Osteoblast (primary cell): Measurements from ENCODE around the gene SPATS2L. TPM values are rescaled to one million over a fixed set of nuclear protein-coding genes. Genes with fewer than 3 reads are reported as not detected.

Source experiments
- DNase-seq: peaks from one replicate; pipeline ENCODE4 v3.0.0; 2011; ENCODE audit warnings: low spot score, mixed read lengths; ENCODE audit not compliant: insufficient read length; ENCODE audit errors: missing footprints
- H2AFZ ChIP-seq: 2 replicates; pipeline ENCODE4 v1.6.0; 2011; ENCODE audit warnings: mild to moderate bottlenecking, low read length
- H3K27ac ChIP-seq: 2 replicates; pipeline ENCODE4 v1.5.1; 2011; ENCODE audit warnings: mild to moderate bottlenecking, low read depth, low read length, moderate library complexity
- H3K27me3 ChIP-seq: 2 replicates; pipeline ENCODE4 v1.6.0; 2012; ENCODE audit warnings: mild to moderate bottlenecking, control low read depth, inconsistent platforms, low read length, moderate library complexity; ENCODE audit not compliant: insufficient read depth
- H3K36me3 ChIP-seq: 2 replicates; pipeline ENCODE4 v1.5.1; 2011; ENCODE audit warnings: mild to moderate bottlenecking, low read length, control low read depth, moderate library complexity; ENCODE audit not compliant: insufficient read depth
- H3K4me1 ChIP-seq: 2 replicates; pipeline ENCODE4 v1.5.1; 2011; ENCODE audit warnings: mild to moderate bottlenecking, low read length, control low read depth, moderate library complexity; ENCODE audit not compliant: insufficient read depth
- H3K4me2 ChIP-seq: 2 replicates; pipeline ENCODE4 v1.6.0; 2011; ENCODE audit warnings: mild to moderate bottlenecking, low read length; ENCODE audit not compliant: insufficient read depth
- H3K4me3 ChIP-seq: fragments of 200-600 bp; sonication (generic); 3 replicates; pipeline ENCODE4 v1.5.1; 2012; ENCODE audit warnings: mild to moderate bottlenecking, low read length, inconsistent platforms; ENCODE audit not compliant: insufficient read depth
- H3K79me2 ChIP-seq: 2 replicates; pipeline ENCODE4 v1.6.0; 2012; ENCODE audit warnings: mild to moderate bottlenecking, low read length, control low read depth, inconsistent platforms; ENCODE audit not compliant: insufficient read depth
- H3K9me3 ChIP-seq: 2 replicates; pipeline ENCODE4 v1.5.1; 2011; ENCODE audit warnings: low read depth, low read length, control low read depth
- H4K20me1 ChIP-seq: 2 replicates; pipeline ENCODE4 v1.6.0; 2012; ENCODE audit warnings: mild to moderate bottlenecking, low read length, control low read depth; ENCODE audit not compliant: insufficient read depth
- CTCF ChIP-seq: IDR thresholded peaks from 2 replicates; pipeline ENCODE4 v1.5.1; 2011; ENCODE audit warnings: mild to moderate bottlenecking, low read depth, low read length, moderate library complexity; ENCODE audit errors: extremely low read depth
- total RNA-seq: library from RNA; depleted of rRNA; stranded (reverse); fragments of >200 nt; gene quantifications from 2 replicates; pipeline ENCODE4 v1.2.3, GENCODE V29; 2012

Gene SPATS2L
- total RNA-seq, 1 donor = 74.6 TPM

- Histone ChIP-seq H3K27me3 (no peaks in the 10 kb centered on the region), H2AFZ (no peak overlapping the region), H3K36me3 (no peaks in the 10 kb centered on the region), H3K4me3 (no peak overlapping the region), H4K20me1 (no peaks in the 10 kb centered on the region), H3K79me2 (no peaks in the 10 kb centered on the region), H3K4me1 (no peaks in the 10 kb centered on the region), H3K4me2 (no peak overlapping the region), H3K9me3 (no peaks in the 10 kb centered on the region), H3K27ac (no peak overlapping the region)
- no peak for DNase-seq
- TF ChIP-seq CTCF = no peak
Measured at GRCh38 chr2:200272320-200272719, 34.2 kb upstream of the SPATS2L start.

- H4K20me1 ChIP-seq = no peaks in the 10 kb centered on the region
- no peak for TF ChIP-seq CTCF
- no peaks in the 10 kb centered on the region for H3K36me3 ChIP-seq
- H3K4me1 ChIP-seq = peaks cover 3% of the 10 kb centered on the region
- peak overlapping the region; percentile 8 for H2AFZ ChIP-seq
- H3K9me3 ChIP-seq = no peaks in the 10 kb centered on the region
- H3K27ac ChIP-seq = no peak overlapping the region
- no peak overlapping the region for H3K4me2 ChIP-seq
- no peaks in the 10 kb centered on the region for H3K79me2 ChIP-seq
- no peak overlapping the region for H3K4me3 ChIP-seq
- no peaks in the 10 kb centered on the region for H3K27me3 ChIP-seq
- DNase-seq = no peak
Measured at GRCh38 chr2:200274116-200275075, 32.1 kb upstream of the SPATS2L start.

GRCh38 chr2:200275295-200276013 is 31.0 kb upstream of the SPATS2L start:
- Histone ChIP-seq H4K20me1 (no peaks in the 10 kb centered on the region), H3K4me3 (no peak overlapping the region), H3K79me2 (no peaks in the 10 kb centered on the region), H3K4me1 (peaks cover 10% of the 10 kb centered on the region), H3K36me3 (no peaks in the 10 kb centered on the region), H3K4me2 (no peak overlapping the region), H2AFZ (no peak overlapping the region), H3K27ac (no peak overlapping the region), H3K27me3 (no peaks in the 10 kb centered on the region), H3K9me3 (no peaks in the 10 kb centered on the region)
- no peak for DNase-seq
- TF ChIP-seq CTCF = no peak

- no peaks in the 10 kb centered on the region for H3K79me2 ChIP-seq
- H3K9me3 ChIP-seq = no peaks in the 10 kb centered on the region
- no peak overlapping the region for H3K4me3 ChIP-seq
- no peak for DNase-seq
- no peaks in the 10 kb centered on the region for H4K20me1 ChIP-seq
- TF ChIP-seq CTCF = no peak
- H3K27ac ChIP-seq = no peak overlapping the region
- no peaks in the 10 kb centered on the region for H3K27me3 ChIP-seq
- H3K4me1 ChIP-seq = peaks cover 10% of the 10 kb centered on the region
- no peaks in the 10 kb centered on the region for H3K36me3 ChIP-seq
- H2AFZ ChIP-seq = no peak overlapping the region
- H3K4me2 ChIP-seq = no peak overlapping the region
Measured at GRCh38 chr2:200276472-200276871, 30.0 kb upstream of the SPATS2L start.
